SU-DHL-6 (cell line): ENCODE data around the gene EDA.

Experiments
- H2AFZ ChIP-seq: fragments of 200-600 bp; sonication (generic); 2 replicates; pipeline ENCODE4 v1.6.1; 2014; ENCODE audit warnings: low read depth, mild to moderate bottlenecking, moderate library complexity, mixed read lengths, antibody characterized with exemption, low read length; ENCODE audit not compliant: severe bottlenecking
- H3F3A ChIP-seq: fragments of 200-600 bp; shearing (Covaris generic); 2 replicates; pipeline ENCODE4 v1.6.0; 2016; ENCODE audit warnings: antibody characterized with exemption, mild to moderate bottlenecking; ENCODE audit not compliant: insufficient read depth
- H3K27ac ChIP-seq: fragments of 200-600 bp; sonication (generic); 2 replicates; pipeline ENCODE4 v1.5.1; 2016; ENCODE audit warnings: low read depth, mild to moderate bottlenecking, low read length, moderate library complexity, mixed read lengths
- H3K27me3 ChIP-seq: fragments of 200-600 bp; sonication (generic), shearing (Covaris generic); 2 replicates; pipeline ENCODE4 v1.6.0; 2014; ENCODE audit warnings: mild to moderate bottlenecking, low read length
- H3K36me3 ChIP-seq: fragments of 200-600 bp; sonication (generic); 2 replicates; pipeline ENCODE4 v1.6.1; 2014; ENCODE audit warnings: mild to moderate bottlenecking, low read length, mixed read lengths
- H3K4me2 ChIP-seq: fragments of 300-600, 200-600 bp; shearing (Covaris generic), sonication (generic); 2 replicates; pipeline ENCODE4 v1.6.0; 2014; ENCODE audit warnings: low read length, low read depth, mild to moderate bottlenecking; ENCODE audit not compliant: poor library complexity, severe bottlenecking
- H3K4me3 ChIP-seq: fragments of 200-600 bp; sonication (generic); 2 replicates; pipeline ENCODE4 v1.5.1; 2014; ENCODE audit warnings: antibody characterized with exemption, low read length, mild to moderate bottlenecking, mixed read lengths; ENCODE audit not compliant: insufficient read depth, poor library complexity, severe bottlenecking
- H3K79me2 ChIP-seq: fragments of 200-600 bp; sonication (generic); 2 replicates; pipeline ENCODE4 v1.6.1; 2014; ENCODE audit warnings: mild to moderate bottlenecking, low read length, moderate library complexity; ENCODE audit not compliant: insufficient read depth
- H3K9ac ChIP-seq: fragments of 200-600 bp; sonication (generic); 2 replicates; pipeline ENCODE4 v1.7.0; 2014; ENCODE audit warnings: mild to moderate bottlenecking, low read length
- H3K9me2 ChIP-seq: fragments of 200-600 bp; sonication (generic); replicated peaks from 2 replicates; pipeline ENCODE4 v1.6.1; 2014; ENCODE audit warnings: low read length; ENCODE audit not compliant: insufficient read depth
- H3K9me3 ChIP-seq: fragments of 200-600 bp; sonication (generic); 2 replicates; pipeline ENCODE4 v1.6.1; 2014; ENCODE audit warnings: low read length, mixed read lengths; ENCODE audit not compliant: insufficient read depth
- H4K20me1 ChIP-seq: fragments of 200-600 bp; sonication (generic); 2 replicates; pipeline ENCODE4 v1.6.1; 2014; ENCODE audit warnings: low read depth, mild to moderate bottlenecking, antibody characterized with exemption, low read length, moderate library complexity, mixed read lengths
- CTCF ChIP-seq: fragments of 200-600 bp; sonication (generic); IDR thresholded peaks from one replicate; pipeline ENCODE4 v1.5.1; 2017; ENCODE audit warnings: antibody characterized with exemption, mild to moderate bottlenecking, low read length, moderate library complexity; ENCODE audit not compliant: insufficient read depth, poor library complexity, severe bottlenecking
- EZH2phosphoT487 ChIP-seq: fragments of 200-600 bp; sonication (generic), shearing (Covaris generic); conservative IDR thresholded peaks from 2 replicates; pipeline ENCODE4 v1.6.1; 2018; ENCODE audit warnings: mild to moderate bottlenecking, antibody characterized with exemption, low read length, moderate library complexity, mixed read lengths

EDA gene

GRCh38 chrX:70030301-70030767 lies 414.4 kb downstream of the EDA start:
- no peak overlapping the region for H3K27ac ChIP-seq
- H3F3A ChIP-seq, result no peaks in the 10 kb centered on the region
- H3K27me3 ChIP-seq, result no peaks in the 10 kb centered on the region
- H2AFZ ChIP-seq, result no peak overlapping the region
- no peaks in the 10 kb centered on the region for H3K9me3 ChIP-seq
- no peaks in the 10 kb centered on the region for H3K9me2 ChIP-seq
- H3K79me2 ChIP-seq, result no peaks in the 10 kb centered on the region
- no peak overlapping the region for H3K4me3 ChIP-seq
- no peak for TF ChIP-seq EZH2phosphoT487
- TF ChIP-seq CTCF, result peak; percentile 28
- H3K36me3 ChIP-seq, result no peaks in the 10 kb centered on the region
- no peaks in the 10 kb centered on the region for H4K20me1 ChIP-seq
- H3K9ac ChIP-seq, result no peak overlapping the region
- no peak overlapping the region for H3K4me2 ChIP-seq

- H3K4me2 ChIP-seq, result no peak overlapping the region
- no peak overlapping the region for H3K4me3 ChIP-seq
- TF ChIP-seq EZH2phosphoT487 (no peak), CTCF (no peak)
- no peak overlapping the region for H3K9ac ChIP-seq
- no peaks in the 10 kb centered on the region for H3K36me3 ChIP-seq
- no peaks in the 10 kb centered on the region for H3F3A ChIP-seq
- H3K27me3 ChIP-seq, result no peaks in the 10 kb centered on the region
- H3K9me2 ChIP-seq, result no peaks in the 10 kb centered on the region
- H3K27ac ChIP-seq, result no peak overlapping the region
- H3K79me2 ChIP-seq, result no peaks in the 10 kb centered on the region
- no peak overlapping the region for H2AFZ ChIP-seq
- H3K9me3 ChIP-seq, result no peaks in the 10 kb centered on the region
- H4K20me1 ChIP-seq, result no peaks in the 10 kb centered on the region
These were observed 416.9 kb downstream of the EDA start for GRCh38 chrX:70032792-70033191.

GRCh38 chrX:70033348-70034051 lies 417.6 kb downstream of the EDA start:
- Histone ChIP-seq H3K4me2 (no peak overlapping the region), H4K20me1 (no peaks in the 10 kb centered on the region), H3K4me3 (no peak overlapping the region), H3K36me3 (no peaks in the 10 kb centered on the region), H3K27ac (no peak overlapping the region), H3K79me2 (no peaks in the 10 kb centered on the region), H2AFZ (no peak overlapping the region), H3K9ac (no peak overlapping the region), H3K9me2 (no peaks in the 10 kb centered on the region), H3K9me3 (no peaks in the 10 kb centered on the region), H3K27me3 (no peaks in the 10 kb centered on the region), H3F3A (no peaks in the 10 kb centered on the region)
- TF ChIP-seq EZH2phosphoT487, result no peak
- peak; percentile 30 for TF ChIP-seq CTCF
